ENCODE measurements around the gene DCTPP1.

GRCh38 chr16:30375864-30376263 lies 54.0 kb downstream of the DCTPP1 start:
- TF ChIP-seq GATA2 (IDR thresholded peaks at IDR 0.05; ENCODE audit: low read depth, low read length) (no peak), GATA3 (IDR thresholded peaks at IDR 0.05; ENCODE audit: low read depth, low read length) (no peak)
